ENCODE results near the gene PAK1IP1. TPM values are rescaled to one million over a fixed set of nuclear protein-coding genes. Genes with fewer than 3 reads are reported as not detected.
"Not testable (repeated sequence)": the region's sequence is repeated elsewhere in the genome, so short reads cannot be mapped to it uniquely, and the experiment has no call there.

The PAK1IP1 gene
- total RNA-seq (10 to 100 TPM in 1 of 5 experiments, 1 to 10 TPM in 4; 5.2 to 15.2 (median 8.0) TPM), polyA plus RNA-seq (10 to 100 TPM; 16.5 to 22.0 TPM), total RNA-seq (8.3 reads per million, percentile 32 among the genes with 10 or more reads in this experiment)

GRCh38 chr6:10694302-10695085, at the start of gene PAK1IP1, which contains the start of gene C6orf52:
Gene PAK1IP1 (plus strand): TSS chr6:10694972. CDS start chr6:10694986, 14 bp downstream.
Gene C6orf52 (minus strand): TSS chr6:10694616. CDS start chr6:10687550, 7,066 bp downstream.
- ATAC-seq: peak; percentile 95
- Mint-ChIP-seq H3K36me3 (peaks cover 5 to 18% (median 11%) of the 10 kb centered on the region in 5 donors), H3K4me1 (peaks cover 20 to 52% (median 49%) of the 10 kb centered on the region in 7 donors), H3K27ac (peak within 1 kb of the TSS; percentile 99 to 100 (median 100)), H3K4me3 (peak within 1 kb of the TSS; percentile 88 to 98 (median 94)), H3K9me3 (peaks cover 0 to 8% (median 0%) of the 10 kb centered on the region in 11 donors), H3K27me3 (peaks cover 0 to 4% (median 0%) of the 10 kb centered on the region in 5 donors)
- H3K4me3 ChIP-seq (ENCODE audit: low read length): peak within 1 kb of the TSS; percentile 99
- peaks cover 0 to 23% (median 0%) of the 10 kb centered on the region in 3 experiments for H3K36me3 ChIP-seq (ENCODE audit: control insufficient read depth in 2 of 3, insufficient read depth in 3 of 3, low read length in 3 of 3)
- DNase-seq: peak; percentile 77 to 97 (median 96)
- CTCF ChIA-PET: interaction anchor here (0.6 kb wide), 1 partner anchor 47 kb away, joined by 3 read pairs; no protein-coding TSS in a partner anchor
- peak within 1 kb of the TSS; percentile 90 for H3K27ac ChIP-seq (ENCODE audit: low read depth, low read length)
- no peaks in the 10 kb centered on the region for H3K27me3 ChIP-seq (ENCODE audit: control insufficient read depth in 2 of 2, insufficient read depth in 2 of 2, low read length in 2 of 2)
- intact Hi-C loops (cut with micrococcal nuclease): loop anchor here (1.0 to 10.0 kb wide), 15 partner anchors 29 to 1318 kb away; partner anchors contain the start of genes MAK (in 2 of the 2), TMEM14B (in 2 of the 2), TMEM14C (in 2 of the 2) and HIVEP1 (in 1 of the 2)
- H3K4me1 ChIP-seq (ENCODE audit: control insufficient read depth in 2 of 2, insufficient read depth in 2 of 2, low read length in 2 of 2): peaks cover 13 to 18% of the 10 kb centered on the region in 2 donors
- POLR2A ChIA-PET: interaction anchor here (0.6 to 2.9 kb wide), 18 partner anchors 8 to 1394 kb away, joined by 3 to 46 read pairs (median 3); partner anchors contain the start of genes SMIM13, TMEM14B and TMEM14C
- no peaks in the 10 kb centered on the region for H3K9me3 ChIP-seq (ENCODE audit: control insufficient read depth in 2 of 3, low read length in 3 of 3)

GRCh38 chr6:10655508-10656055, 39.2 kb upstream of the PAK1IP1 start:
- H3K27me3 ChIP-seq (ENCODE audit: control insufficient read depth in 2 of 2, insufficient read depth in 2 of 2, low read length in 2 of 2): no peaks in the 10 kb centered on the region
- no peaks in the 10 kb centered on the region for H3K9me3 ChIP-seq (ENCODE audit: control insufficient read depth in 2 of 3, low read length in 3 of 3)
- no peak overlapping the region for H3K27ac ChIP-seq (ENCODE audit: low read depth, low read length)
- Mint-ChIP-seq H3K9me3 (peaks cover 0 to 8% (median 0%) of the 10 kb centered on the region in 11 donors), H3K4me3 (peak overlapping the region in 4 of 10 donors; percentile 4 to 71 (median 38)), H3K27me3 (peaks cover 9 to 50% (median 32%) of the 10 kb centered on the region in 5 donors), H3K27ac (peak overlapping the region in 1 of 9 donors; percentile 20), H3K36me3 (no peaks in the 10 kb centered on the region), H3K4me1 (peaks cover 0 to 21% (median 11%) of the 10 kb centered on the region in 7 donors)
- ChIA-PET POLR2A (no interaction called here), CTCF (no interaction called here)
- intact Hi-C loops (cut with micrococcal nuclease): loop anchor here in 1 of 2 donors (1.0 to 2.0 kb wide), 2 partner anchors 39 to 67 kb away; partner anchors contain the start of genes C6orf52, PAK1IP1 and TMEM14C
- H3K36me3 ChIP-seq (ENCODE audit: control insufficient read depth in 2 of 3, insufficient read depth in 3 of 3, low read length in 3 of 3): no peaks in the 10 kb centered on the region
- H3K4me1 ChIP-seq (ENCODE audit: control insufficient read depth in 2 of 2, insufficient read depth in 2 of 2, low read length in 2 of 2): peaks cover 5 to 8% of the 10 kb centered on the region in 2 donors
- DNase-seq (peak in 6 of 9 donors; percentile 3 to 32 (median 20)), ATAC-seq (peak; percentile 63)
- no peak overlapping the region for H3K4me3 ChIP-seq (ENCODE audit: low read length)

- POLR2A ChIA-PET: no interaction called here
- Mint-ChIP-seq H3K27me3 (peaks cover 5 to 25% (median 14%) of the 10 kb centered on the region in 5 donors), H3K9me3 (peaks cover 0 to 6% (median 0%) of the 10 kb centered on the region in 11 donors), H3K27ac (no peak overlapping the region), H3K4me3 (peak overlapping the region in 9 of 10 donors; percentile 6 to 71 (median 54)), H3K36me3 (peaks cover 0 to under 1% (median 0%) of the 10 kb centered on the region in 5 donors), H3K4me1 (peaks cover 0 to 21% (median 11%) of the 10 kb centered on the region in 7 donors)
- H3K4me1 ChIP-seq (ENCODE audit: control insufficient read depth in 2 of 2, insufficient read depth in 2 of 2, low read length in 2 of 2): peaks cover 5 to 8% of the 10 kb centered on the region in 2 donors
- no peaks in the 10 kb centered on the region for H3K27me3 ChIP-seq (ENCODE audit: control insufficient read depth in 2 of 2, insufficient read depth in 2 of 2, low read length in 2 of 2)
- H3K36me3 ChIP-seq (ENCODE audit: control insufficient read depth in 2 of 3, insufficient read depth in 3 of 3, low read length in 3 of 3): no peaks in the 10 kb centered on the region
- DNase-seq (no peak), ATAC-seq (no peak)
- H3K9me3 ChIP-seq (ENCODE audit: control insufficient read depth in 2 of 3, low read length in 3 of 3): no peaks in the 10 kb centered on the region
- H3K4me3 ChIP-seq (ENCODE audit: low read length): no peak overlapping the region
- CTCF ChIA-PET: no interaction called here
- no peak overlapping the region for H3K27ac ChIP-seq (ENCODE audit: low read depth, low read length)
- intact Hi-C loops (cut with micrococcal nuclease): no loop called here
These were observed 35.7 kb upstream of the PAK1IP1 start for GRCh38 chr6:10658910-10659698.

GRCh38 chr6:10659699-10660348, 34.9 kb upstream of the PAK1IP1 start:
- ATAC-seq (peak; percentile 34), DNase-seq (peak in 1 of 9 donors; percentile 6)
- H3K36me3 ChIP-seq (ENCODE audit: control insufficient read depth in 2 of 3, insufficient read depth in 3 of 3, low read length in 3 of 3): no peaks in the 10 kb centered on the region
- peaks cover 5 to 24% (median 14%) of the 10 kb centered on the region in 5 donors for H3K27me3 Mint-ChIP-seq
- H3K9me3 ChIP-seq (ENCODE audit: control insufficient read depth in 2 of 3, low read length in 3 of 3): no peaks in the 10 kb centered on the region
- ChIA-PET POLR2A (no interaction called here), CTCF (no interaction called here)
- H3K27ac Mint-ChIP-seq: no peak overlapping the region
- H3K4me1 ChIP-seq (ENCODE audit: control insufficient read depth in 2 of 2, insufficient read depth in 2 of 2, low read length in 2 of 2): peaks cover 5 to 8% of the 10 kb centered on the region in 2 donors
- peaks cover 0 to 6% (median 0%) of the 10 kb centered on the region in 5 donors for H3K36me3 Mint-ChIP-seq
- peak overlapping the region in 6 of 10 donors; percentile 22 to 72 (median 62) for H3K4me3 Mint-ChIP-seq
- H3K27me3 ChIP-seq (ENCODE audit: control insufficient read depth in 2 of 2, insufficient read depth in 2 of 2, low read length in 2 of 2): no peaks in the 10 kb centered on the region
- H3K4me1 Mint-ChIP-seq: peaks cover 0 to 20% (median 11%) of the 10 kb centered on the region in 7 donors
- H3K9me3 Mint-ChIP-seq: peaks cover 0 to 7% (median 4%) of the 10 kb centered on the region in 11 donors
- no peak overlapping the region for H3K4me3 ChIP-seq (ENCODE audit: low read length)
- intact Hi-C loops (cut with micrococcal nuclease): no loop called here
- no peak overlapping the region for H3K27ac ChIP-seq (ENCODE audit: low read depth, low read length)

- H3K4me1 ChIP-seq (ENCODE audit: control insufficient read depth in 2 of 2, insufficient read depth in 2 of 2, low read length in 2 of 2); intact Hi-C loops (cut with micrococcal nuclease); H3K4me3 ChIP-seq (ENCODE audit: low read length); POLR2A ChIA-PET; H3K9me3 Mint-ChIP-seq; H3K36me3 ChIP-seq (ENCODE audit: control insufficient read depth in 2 of 3, insufficient read depth in 3 of 3, low read length in 3 of 3); CTCF ChIA-PET; H3K36me3 Mint-ChIP-seq; H3K27me3 ChIP-seq (ENCODE audit: control insufficient read depth in 2 of 2, insufficient read depth in 2 of 2, low read length in 2 of 2); H3K9me3 ChIP-seq (ENCODE audit: control insufficient read depth in 2 of 3, low read length in 3 of 3); ATAC-seq; H3K27ac Mint-ChIP-seq; H3K27ac ChIP-seq (ENCODE audit: low read depth, low read length); DNase-seq: not testable (repeated sequence)
- Mint-ChIP-seq H3K4me3 (peak overlapping the region in 7 of 10 donors; percentile 6 to 72 (median 60)), H3K4me1 (peaks cover 0 to 13% (median 4%) of the 10 kb centered on the region in 7 donors), H3K27me3 (peaks cover 0 to 20% (median 7%) of the 10 kb centered on the region in 5 donors)
These were observed 34.2 kb upstream of the PAK1IP1 start for GRCh38 chr6:10660431-10661191.
